Mesendoderm (in vitro differentiated cells): ENCODE data around the gene PIP5K1B.
A peak's percentile ranks its signal among the peaks of the same experiment; 100 is the strongest.

Source experiments
- DNase-seq: peaks from one replicate; pipeline ENCODE4 v3.0.0; 2013
- H2AK5ac ChIP-seq: 2 replicates; pipeline ENCODE4 v1.6.1; 2013; ENCODE audit warnings: low read length, inconsistent platforms
- H2BK120ac ChIP-seq: 2 replicates; pipeline ENCODE4 v1.6.1; 2013; ENCODE audit warnings: low read depth, mild to moderate bottlenecking, low read length, moderate library complexity, mixed read lengths
- H2BK15ac ChIP-seq: replicated peaks from 2 replicates; pipeline ENCODE4 v1.6.1; 2013; ENCODE audit warnings: low read depth, mild to moderate bottlenecking, moderate library complexity
- H2BK5ac ChIP-seq: 2 replicates; pipeline ENCODE4 v1.6.1; 2013; ENCODE audit warnings: low read length, inconsistent platforms
- H3K18ac ChIP-seq: 2 replicates; pipeline ENCODE4 v1.6.1; 2013; ENCODE audit warnings: mild to moderate bottlenecking, low read length, mixed read lengths
- H3K23ac ChIP-seq: one replicate; pipeline ENCODE4 v1.6.1; 2013; ENCODE audit warnings: low read length
- H3K27ac ChIP-seq: 2 replicates; pipeline ENCODE4 v1.5.1; 2013; ENCODE audit warnings: low read depth, mild to moderate bottlenecking, inconsistent platforms, low read length, moderate library complexity
- H3K27me3 ChIP-seq: 2 replicates; pipeline ENCODE4 v1.6.1; 2013; ENCODE audit warnings: low read length, control low read depth, mild to moderate bottlenecking, inconsistent platforms; ENCODE audit not compliant: insufficient read depth, poor library complexity
- H3K36me3 ChIP-seq: 2 replicates; pipeline ENCODE4 v1.6.1; 2013; ENCODE audit warnings: low read length, inconsistent platforms; ENCODE audit not compliant: control insufficient read depth, insufficient read depth
- H3K4ac ChIP-seq: one replicate; pipeline ENCODE4 v1.6.1; 2013; ENCODE audit warnings: low read depth, mild to moderate bottlenecking, low read length, moderate library complexity
- H3K4me1 ChIP-seq: 2 replicates; pipeline ENCODE4 v1.6.1; 2013; ENCODE audit warnings: low read depth, low read length, inconsistent platforms; ENCODE audit not compliant: control insufficient read depth
- H3K4me2 ChIP-seq: 2 replicates; pipeline ENCODE4 v1.6.1; 2013; ENCODE audit warnings: low read length
- H3K4me3 ChIP-seq: 2 replicates; pipeline ENCODE4 v1.5.1; 2013; ENCODE audit warnings: mild to moderate bottlenecking, low read length
- H3K56ac ChIP-seq: one replicate; pipeline ENCODE4 v1.6.1; 2013; ENCODE audit warnings: low read length
- H3K79me1 ChIP-seq: 2 replicates; pipeline ENCODE4 v1.6.1; 2013; ENCODE audit warnings: low read length, inconsistent platforms
- H3K79me2 ChIP-seq: 2 replicates; pipeline ENCODE4 v1.6.1; 2013; ENCODE audit warnings: mild to moderate bottlenecking, low read length; ENCODE audit not compliant: control insufficient read depth, insufficient read depth
- H3K9ac ChIP-seq: 2 replicates; pipeline ENCODE4 v1.6.1; 2013; ENCODE audit warnings: low read length, inconsistent platforms
- H4K5ac ChIP-seq: one replicate; pipeline ENCODE4 v1.6.1; 2013; ENCODE audit warnings: low read length
- H4K8ac ChIP-seq: one replicate; pipeline ENCODE4 v1.6.1; 2013; ENCODE audit warnings: low read depth, mild to moderate bottlenecking, control low read depth, low read length, moderate library complexity
- WGBS: extraction: QIAGEN DNeasy Blood & Tissue Kit; methylation state at CpG from one replicate; pipeline ENCODE4 v1.1.7; 2013; ENCODE audit warnings: low lambda C conversion rate, missing lambda C conversion rate; ENCODE audit not compliant: insufficient coverage; ENCODE audit errors: extremely low coverage; 5-methylcytosine and 5-hydroxymethylcytosine counted together

PIP5K1B gene

DNA sequence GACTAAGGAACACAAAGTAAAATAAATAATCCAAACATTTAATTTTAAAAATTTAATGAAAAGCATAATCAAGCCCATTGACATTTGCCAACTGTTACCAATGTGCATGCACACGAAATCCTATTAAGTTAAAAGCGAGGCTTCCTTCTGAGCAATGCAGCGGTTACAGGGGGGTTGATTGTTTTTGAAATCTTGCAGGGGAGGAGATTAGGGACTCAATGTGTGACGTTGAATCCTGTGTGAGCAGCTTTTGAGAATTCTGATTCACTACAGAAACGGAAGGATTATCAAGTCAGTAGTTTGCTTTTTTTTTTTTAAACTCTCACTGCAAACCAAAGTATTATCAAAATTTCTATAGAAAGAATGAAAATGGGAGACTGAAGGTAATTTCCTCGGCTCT is 199.4 kb downstream of the PIP5K1B start:
- Histone ChIP-seq H3K9ac (no peak overlapping the region), H3K36me3 (no peaks in the 10 kb centered on the region), H2BK15ac (no peak overlapping the region), H3K56ac (no peak overlapping the region), H3K4me2 (no peak overlapping the region), H2AK5ac (no peak overlapping the region), H3K4me1 (no peaks in the 10 kb centered on the region), H2BK5ac (no peak overlapping the region), H3K23ac (no peak overlapping the region), H3K18ac (no peak overlapping the region), H3K27me3 (no peaks in the 10 kb centered on the region), H2BK120ac (no peak overlapping the region), H3K79me1 (no peaks in the 10 kb centered on the region), H3K4me3 (no peak overlapping the region), H4K5ac (no peak overlapping the region), H3K27ac (no peak overlapping the region), H3K4ac (peak overlapping the region; percentile 31), H3K79me2 (no peaks in the 10 kb centered on the region), H4K8ac (no peak overlapping the region)
- WGBS: no CpG with 5 or more reads among the region's 6 CpGs
- no peak for DNase-seq

DNA sequence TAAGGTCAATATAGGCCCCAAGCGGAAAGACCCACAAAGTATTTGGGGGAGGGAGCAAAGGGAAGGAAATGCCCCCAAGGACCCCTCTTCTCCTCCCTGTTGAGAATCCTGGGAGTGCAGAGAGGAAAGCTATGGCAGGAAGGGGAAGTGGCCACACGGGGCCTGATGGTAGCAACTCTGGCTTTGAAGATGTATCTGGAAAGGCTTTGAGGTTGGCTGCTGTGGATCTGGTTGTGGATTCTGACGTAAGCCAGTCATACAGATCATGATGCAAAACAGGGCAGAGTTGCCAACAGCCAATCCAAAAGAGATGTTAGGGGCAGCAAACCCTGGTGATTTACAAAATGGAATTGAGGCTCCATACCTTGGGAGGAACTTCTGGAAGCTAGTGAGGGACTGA is 200.1 kb downstream of the PIP5K1B start:
- Histone ChIP-seq H2BK15ac (no peak overlapping the region), H2BK120ac (peak overlapping the region; percentile 35), H3K56ac (no peak overlapping the region), H3K4ac (no peak overlapping the region), H3K23ac (no peak overlapping the region), H3K36me3 (no peaks in the 10 kb centered on the region), H3K27me3 (no peaks in the 10 kb centered on the region), H3K18ac (no peak overlapping the region), H4K8ac (no peak overlapping the region), H2AK5ac (no peak overlapping the region), H3K79me1 (no peaks in the 10 kb centered on the region), H3K4me1 (no peaks in the 10 kb centered on the region), H3K79me2 (no peaks in the 10 kb centered on the region), H3K4me3 (no peak overlapping the region), H3K4me2 (no peak overlapping the region), H4K5ac (no peak overlapping the region), H3K9ac (no peak overlapping the region), H3K27ac (no peak overlapping the region), H2BK5ac (no peak overlapping the region)
- WGBS: no CpG with 5 or more reads among the region's 3 CpGs
- DNase-seq: peak; percentile 71

DNA sequence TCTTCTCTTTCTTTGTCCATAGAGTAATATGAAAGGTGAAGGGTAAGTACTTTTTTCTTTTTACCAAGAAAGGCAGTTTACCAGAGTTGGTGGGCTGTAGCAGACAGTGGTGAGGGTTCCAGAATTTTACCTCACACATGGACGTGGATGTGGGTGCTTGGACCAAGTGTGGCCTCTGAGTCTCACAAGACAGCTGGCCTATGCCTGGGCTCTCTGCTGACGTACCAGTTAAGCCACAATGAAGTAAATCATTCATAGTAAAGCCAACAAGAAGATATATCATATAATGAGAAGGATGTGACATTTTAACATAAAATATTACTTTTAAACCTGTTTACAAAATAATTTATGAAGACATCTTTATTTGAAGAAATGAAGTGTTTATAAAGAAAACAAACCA is 202.9 kb downstream of the PIP5K1B start:
- H2BK15ac ChIP-seq: no peak overlapping the region
- H2AK5ac ChIP-seq: no peak overlapping the region
- no peaks in the 10 kb centered on the region for H3K79me2 ChIP-seq
- H3K27ac ChIP-seq: no peak overlapping the region
- no peaks in the 10 kb centered on the region for H3K4me1 ChIP-seq
- H3K79me1 ChIP-seq: no peaks in the 10 kb centered on the region
- peak overlapping the region; percentile 79 for H3K4ac ChIP-seq
- no peaks in the 10 kb centered on the region for H3K36me3 ChIP-seq
- no peak overlapping the region for H2BK120ac ChIP-seq
- no CpG with 5 or more reads among the region's 2 CpGs for WGBS
- no peak overlapping the region for H3K18ac ChIP-seq
- H3K23ac ChIP-seq: no peak overlapping the region
- H3K9ac ChIP-seq: no peak overlapping the region
- no peak overlapping the region for H2BK5ac ChIP-seq
- H3K27me3 ChIP-seq: no peaks in the 10 kb centered on the region
- no peak for DNase-seq
- H3K4me2 ChIP-seq: no peak overlapping the region
- no peak overlapping the region for H3K4me3 ChIP-seq
- H4K8ac ChIP-seq: no peak overlapping the region
- no peak overlapping the region for H4K5ac ChIP-seq
- no peak overlapping the region for H3K56ac ChIP-seq

DNA sequence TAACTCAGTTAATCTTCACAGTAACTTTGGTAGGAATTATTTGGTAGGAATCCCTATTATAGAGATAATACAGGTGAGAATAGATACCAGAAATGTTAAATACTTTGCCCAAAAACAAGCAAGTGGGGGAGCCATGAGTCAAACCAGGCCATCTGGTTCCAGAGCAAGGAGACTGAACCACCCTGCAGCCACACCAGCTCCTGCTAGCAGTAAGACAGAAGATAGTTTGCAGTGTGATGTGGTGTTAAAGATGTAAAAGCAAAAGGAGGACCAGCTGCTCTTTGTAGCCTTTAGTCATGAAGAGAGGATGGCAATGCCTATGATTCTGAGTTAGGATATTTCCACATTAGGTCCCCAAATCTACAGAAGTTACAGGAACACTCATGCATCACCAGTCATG is 207.5 kb downstream of the PIP5K1B start:
- no peak overlapping the region for H2BK15ac ChIP-seq
- H3K23ac ChIP-seq: no peak overlapping the region
- no peak overlapping the region for H3K18ac ChIP-seq
- H2BK5ac ChIP-seq: no peak overlapping the region
- H3K79me1 ChIP-seq: no peaks in the 10 kb centered on the region
- H3K4me2 ChIP-seq: no peak overlapping the region
- H3K36me3 ChIP-seq: no peaks in the 10 kb centered on the region
- no peak overlapping the region for H3K56ac ChIP-seq
- no peaks in the 10 kb centered on the region for H3K79me2 ChIP-seq
- no peaks in the 10 kb centered on the region for H3K27me3 ChIP-seq
- H3K4me1 ChIP-seq: peaks cover 1% of the 10 kb centered on the region
- DNase-seq: no peak
- H2AK5ac ChIP-seq: no peak overlapping the region
- no peak overlapping the region for H3K4me3 ChIP-seq
- no peak overlapping the region for H3K4ac ChIP-seq
- H2BK120ac ChIP-seq: no peak overlapping the region
- H3K9ac ChIP-seq: no peak overlapping the region
- no peak overlapping the region for H4K5ac ChIP-seq
- H4K8ac ChIP-seq: no peak overlapping the region
- no peak overlapping the region for H3K27ac ChIP-seq

DNA sequence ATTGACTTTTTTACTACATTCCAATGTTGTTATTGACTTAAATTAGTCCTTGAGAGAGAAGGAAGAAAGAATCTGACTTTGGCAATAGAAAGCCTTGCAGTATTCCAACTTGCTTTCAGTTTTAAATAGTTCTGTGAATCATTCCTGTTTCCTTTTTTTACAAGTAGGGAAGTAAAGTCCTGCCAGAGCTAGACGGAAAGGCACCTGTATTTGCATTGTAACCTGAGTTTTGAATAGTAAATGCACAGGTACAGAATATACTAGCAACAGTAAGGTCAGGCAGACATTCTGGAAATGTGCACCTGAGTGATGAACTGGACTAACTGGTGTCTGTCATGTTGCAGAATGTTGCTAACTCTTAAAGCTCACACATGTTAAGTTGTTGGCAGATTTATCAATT is 208.0 kb downstream of the PIP5K1B start:
- DNase-seq: no peak
- Histone ChIP-seq H4K8ac (no peak overlapping the region), H3K4ac (no peak overlapping the region), H2BK120ac (no peak overlapping the region), H3K27me3 (no peaks in the 10 kb centered on the region), H3K4me1 (peaks cover 1% of the 10 kb centered on the region), H3K4me3 (no peak overlapping the region), H3K36me3 (no peaks in the 10 kb centered on the region), H3K4me2 (no peak overlapping the region), H2BK15ac (no peak overlapping the region), H3K23ac (no peak overlapping the region), H2BK5ac (no peak overlapping the region), H3K18ac (no peak overlapping the region), H3K9ac (no peak overlapping the region), H4K5ac (no peak overlapping the region), H3K79me2 (no peaks in the 10 kb centered on the region), H3K56ac (no peak overlapping the region), H3K27ac (no peak overlapping the region), H2AK5ac (no peak overlapping the region), H3K79me1 (no peaks in the 10 kb centered on the region)
- WGBS: no CpG with 5 or more reads among the region's 1 CpG

DNA sequence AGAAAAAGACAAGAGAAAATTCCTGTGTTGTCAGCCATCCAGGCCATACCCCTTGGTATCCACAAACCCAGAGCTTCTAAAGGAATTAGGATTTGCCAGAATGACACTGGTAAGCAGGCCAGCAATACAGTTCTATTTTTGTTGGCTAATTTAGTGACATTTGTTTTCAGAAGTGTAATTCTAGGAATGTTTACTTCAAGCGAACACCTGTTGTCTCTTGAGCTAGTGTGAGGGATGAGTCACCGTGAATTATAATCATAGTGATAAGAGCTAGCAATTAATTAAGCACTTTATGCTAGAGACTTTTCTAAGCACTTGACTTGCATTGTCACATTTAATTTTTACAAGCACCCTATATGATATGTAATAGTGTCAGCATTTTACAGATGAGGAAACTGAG is 209.7 kb downstream of the PIP5K1B start:
- Histone ChIP-seq H4K8ac (no peak overlapping the region), H2BK15ac (no peak overlapping the region), H3K4me3 (no peak overlapping the region), H4K5ac (no peak overlapping the region), H3K56ac (no peak overlapping the region), H3K23ac (no peak overlapping the region), H2BK5ac (no peak overlapping the region), H3K9ac (no peak overlapping the region), H3K4ac (no peak overlapping the region), H3K79me1 (no peaks in the 10 kb centered on the region), H2AK5ac (no peak overlapping the region), H3K4me2 (no peak overlapping the region), H3K4me1 (peaks cover 1% of the 10 kb centered on the region), H2BK120ac (no peak overlapping the region), H3K36me3 (no peaks in the 10 kb centered on the region), H3K27me3 (no peaks in the 10 kb centered on the region), H3K79me2 (no peaks in the 10 kb centered on the region), H3K18ac (no peak overlapping the region), H3K27ac (peak overlapping the region; percentile 53)
- WGBS: no CpG with 5 or more reads among the region's 2 CpGs
- no peak for DNase-seq
